ENCODE measurements around the gene SLC27A5. TPM values are rescaled to one million over a fixed set of nuclear protein-coding genes. Genes with fewer than 3 reads are reported as not detected.
A peak's percentile ranks its signal among the peaks of the same experiment; 100 is the strongest.

SLC27A5 gene
- total and polyA plus RNA-seq, 9 of the 15 experiments (the other 6 are each of a cell fraction or from before 2014, with no cell fraction given), result 42.2 to 318 (median 64.7) TPM

DNA sequence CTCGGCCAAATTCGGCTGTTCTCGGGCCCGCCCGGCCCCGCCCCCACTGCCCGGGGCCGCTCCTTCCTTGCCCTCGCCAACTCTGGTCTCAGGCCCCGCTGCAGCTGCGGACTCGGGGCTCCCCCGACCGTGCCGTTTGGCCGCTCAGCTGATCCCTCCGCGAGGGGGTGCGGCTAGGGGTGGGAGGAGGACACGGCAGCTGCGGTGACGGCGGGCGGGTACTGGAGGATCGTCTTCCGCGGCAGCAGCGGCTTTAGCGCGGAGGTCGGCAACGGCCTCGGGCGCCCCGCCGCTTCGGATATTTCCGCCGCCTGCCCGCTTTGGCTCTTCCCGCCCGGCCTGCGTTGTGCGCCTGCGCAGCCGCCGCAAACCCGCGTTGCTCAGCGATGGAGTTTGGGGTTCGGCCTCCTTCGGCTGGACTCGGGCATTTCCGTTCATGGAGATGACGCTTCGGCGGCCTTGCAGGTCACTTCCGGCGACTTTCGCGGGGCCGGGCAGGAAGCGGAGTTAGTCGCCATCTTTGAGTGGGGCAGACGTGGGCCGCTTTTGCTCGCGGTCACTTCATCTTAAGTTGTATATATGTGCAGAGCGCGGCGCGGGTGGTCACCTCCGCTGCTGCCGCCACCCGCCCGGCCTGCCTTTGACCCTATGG lies 47.0 kb upstream of the SLC27A5 start (continued):
- TF ChIP-seq SIRT6 (IDR thresholded peaks at IDR 0.05; ENCODE audit: low read depth, low read length) (no peak), NR1H2 (CRISPR knock-in tag; IDR thresholded peaks at IDR 0.05) (no peak), POLR2AphosphoS2 (IDR thresholded peaks at IDR 0.05; ENCODE audit: low read length) (no peak), KLF6 (CRISPR knock-in tag; IDR thresholded peaks at IDR 0.05; ENCODE audit: borderline replicate concordance) (no peak), XRCC5 (IDR thresholded peaks at IDR 0.05; ENCODE audit: low read depth, low read length) (no peak), HEY1 (CRISPR knock-in tag; IDR thresholded peaks at IDR 0.05; ENCODE audit: borderline replicate concordance) (no peak), EGR1 (conservative IDR thresholded peaks at IDR 0.05) (no peak), POU5F1 (IDR thresholded peaks at IDR 0.05; ENCODE audit: borderline replicate concordance, low read depth, low read length, partially characterized antibody) (peak; percentile 32), ZNF212 (CRISPR knock-in tag; IDR thresholded peaks at IDR 0.05) (0 out of 2 replicates have a peak, but pooled peaks have one; percentile 42), ZNF175 (CRISPR knock-in tag; IDR thresholded peaks at IDR 0.05; ENCODE audit: low read depth) (peak; percentile 12; the same call in 1 of the 2 replicates), ZNF197 (CRISPR knock-in tag; IDR thresholded peaks at IDR 0.05; ENCODE audit: low read depth) (no peak), NFYB (IDR thresholded peaks at IDR 0.05; ENCODE audit: extremely low read depth, insufficient read length) (no peak), ZNF224 (CRISPR knock-in tag; IDR thresholded peaks at IDR 0.05) (no peak), ZEB2 (IDR thresholded peaks at IDR 0.05) (no peak), ZNF561 (CRISPR knock-in tag; conservative IDR thresholded peaks at IDR 0.05) (no peak), TAF1 (IDR thresholded peaks at IDR 0.05; ENCODE audit: control insufficient read depth, extremely low read depth, insufficient read depth, low read length, severe bottlenecking) (peak; percentile 15), BCL6 (CRISPR knock-in tag; IDR thresholded peaks at IDR 0.05) (no peak), XRCC4 (IDR thresholded peaks at IDR 0.05; ENCODE audit: extremely low read depth, insufficient read depth, insufficient read length) (no peak), YBX1 (IDR thresholded peaks at IDR 0.05) (no peak), ZNF644 (tag; IDR thresholded peaks at IDR 0.05; ENCODE audit: low read depth) (no peak), TSC22D4 (tag; IDR thresholded peaks at IDR 0.05) (no peak), PHB2 (IDR thresholded peaks at IDR 0.05; ENCODE audit: low read depth) (no peak)
- TF ChIP-seq, protein P1, sequence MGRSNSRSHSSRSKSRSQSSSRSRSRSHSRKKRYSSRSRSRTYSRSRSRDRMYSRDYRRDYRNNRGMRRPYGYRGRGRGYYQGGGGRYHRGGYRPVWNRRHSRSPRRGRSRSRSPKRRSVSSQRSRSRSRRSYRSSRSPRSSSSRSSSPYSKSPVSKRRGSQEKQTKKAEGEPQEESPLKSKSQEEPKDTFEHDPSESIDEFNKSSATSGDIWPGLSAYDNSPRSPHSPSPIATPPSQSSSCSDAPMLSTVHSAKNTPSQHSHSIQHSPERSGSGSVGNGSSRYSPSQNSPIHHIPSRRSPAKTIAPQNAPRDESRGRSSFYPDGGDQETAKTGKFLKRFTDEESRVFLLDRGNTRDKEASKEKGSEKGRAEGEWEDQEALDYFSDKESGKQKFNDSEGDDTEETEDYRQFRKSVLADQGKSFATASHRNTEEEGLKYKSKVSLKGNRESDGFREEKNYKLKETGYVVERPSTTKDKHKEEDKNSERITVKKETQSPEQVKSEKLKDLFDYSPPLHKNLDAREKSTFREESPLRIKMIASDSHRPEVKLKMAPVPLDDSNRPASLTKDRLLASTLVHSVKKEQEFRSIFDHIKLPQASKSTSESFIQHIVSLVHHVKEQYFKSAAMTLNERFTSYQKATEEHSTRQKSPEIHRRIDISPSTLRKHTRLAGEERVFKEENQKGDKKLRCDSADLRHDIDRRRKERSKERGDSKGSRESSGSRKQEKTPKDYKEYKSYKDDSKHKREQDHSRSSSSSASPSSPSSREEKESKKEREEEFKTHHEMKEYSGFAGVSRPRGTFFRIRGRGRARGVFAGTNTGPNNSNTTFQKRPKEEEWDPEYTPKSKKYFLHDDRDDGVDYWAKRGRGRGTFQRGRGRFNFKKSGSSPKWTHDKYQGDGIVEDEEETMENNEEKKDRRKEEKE (IDR thresholded peaks at IDR 0.05; ENCODE audit: borderline replicate concordance in 1 of 2, control insufficient read depth in 1 of 2, low read depth in 2 of 2, low read length in 1 of 2), result no peak
- TF ChIP-seq, protein P2, sequence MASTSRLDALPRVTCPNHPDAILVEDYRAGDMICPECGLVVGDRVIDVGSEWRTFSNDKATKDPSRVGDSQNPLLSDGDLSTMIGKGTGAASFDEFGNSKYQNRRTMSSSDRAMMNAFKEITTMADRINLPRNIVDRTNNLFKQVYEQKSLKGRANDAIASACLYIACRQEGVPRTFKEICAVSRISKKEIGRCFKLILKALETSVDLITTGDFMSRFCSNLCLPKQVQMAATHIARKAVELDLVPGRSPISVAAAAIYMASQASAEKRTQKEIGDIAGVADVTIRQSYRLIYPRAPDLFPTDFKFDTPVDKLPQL (IDR thresholded peaks at IDR 0.05; ENCODE audit: extremely low read depth, insufficient read length), result no peak
- TF ChIP-seq, protein P3, sequence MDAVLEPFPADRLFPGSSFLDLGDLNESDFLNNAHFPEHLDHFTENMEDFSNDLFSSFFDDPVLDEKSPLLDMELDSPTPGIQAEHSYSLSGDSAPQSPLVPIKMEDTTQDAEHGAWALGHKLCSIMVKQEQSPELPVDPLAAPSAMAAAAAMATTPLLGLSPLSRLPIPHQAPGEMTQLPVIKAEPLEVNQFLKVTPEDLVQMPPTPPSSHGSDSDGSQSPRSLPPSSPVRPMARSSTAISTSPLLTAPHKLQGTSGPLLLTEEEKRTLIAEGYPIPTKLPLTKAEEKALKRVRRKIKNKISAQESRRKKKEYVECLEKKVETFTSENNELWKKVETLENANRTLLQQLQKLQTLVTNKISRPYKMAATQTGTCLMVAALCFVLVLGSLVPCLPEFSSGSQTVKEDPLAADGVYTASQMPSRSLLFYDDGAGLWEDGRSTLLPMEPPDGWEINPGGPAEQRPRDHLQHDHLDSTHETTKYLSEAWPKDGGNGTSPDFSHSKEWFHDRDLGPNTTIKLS (IDR thresholded peaks at IDR 0.05; ENCODE audit: borderline replicate concordance, low read depth), result no peak

Data from K562 (cell line).